HEK293 (cell line): Measurements from ENCODE around the gene NUDT8.

ENCODE experiments used
- EGR2 ChIP-seq: fragments of 450-650 bp; formaldehyde crosslinking; IDR thresholded peaks from 2 replicates; pipeline ENCODE4 v1.5.1; 2016; ENCODE audit warnings: low read depth, missing biosample characterization, missing genetic modification characterization
- ELK4 ChIP-seq: IDR thresholded peaks from 2 replicates; pipeline ENCODE4 v1.6.1; 2011; ENCODE audit warnings: mild to moderate bottlenecking, low read depth, low read length, borderline replicate concordance
- GLI2 ChIP-seq: fragments of 450-650 bp; formaldehyde crosslinking; IDR thresholded peaks from 2 replicates; pipeline ENCODE4; 2017; ENCODE audit warnings: missing biosample characterization, missing genetic modification characterization, low read depth, borderline replicate concordance
- GLIS2 ChIP-seq: fragments of 450-650 bp; formaldehyde crosslinking; IDR thresholded peaks from 2 replicates; pipeline ENCODE4 v1.5.1; 2016; ENCODE audit warnings: missing biosample characterization, missing genetic modification characterization
- HOXA7 ChIP-seq: sonication (generic); formaldehyde crosslinking; IDR thresholded peaks from 2 replicates; pipeline ENCODE4 v1.8.1; 2022; ENCODE audit warnings: missing genetic modification reagents, borderline replicate concordance
- HOXD13 ChIP-seq: sonication (generic); formaldehyde crosslinking; IDR thresholded peaks from 2 replicates; pipeline ENCODE4 v1.8.0; 2022; ENCODE audit warnings: missing genetic modification reagents, borderline replicate concordance
- MEIS1 ChIP-seq: sonication (generic); formaldehyde crosslinking; IDR thresholded peaks from 2 replicates; pipeline ENCODE4 v1.8.1; 2022; ENCODE audit warnings: missing genetic modification reagents, mild to moderate bottlenecking, borderline replicate concordance
- MYNN ChIP-seq: fragments of 450-650 bp; formaldehyde crosslinking; IDR thresholded peaks from 2 replicates; pipeline ENCODE4 v1.5.1; 2016; ENCODE audit warnings: missing biosample characterization, missing genetic modification characterization, borderline replicate concordance
- OSR2 ChIP-seq: fragments of 450-650 bp; formaldehyde crosslinking; IDR thresholded peaks from 2 replicates; pipeline ENCODE4 v1.5.1; 2016; ENCODE audit warnings: missing biosample characterization, missing genetic modification characterization
- SCRT1 ChIP-seq: fragments of 450-650 bp; formaldehyde crosslinking; IDR thresholded peaks from 2 replicates; pipeline ENCODE4 v1.5.1; 2016; ENCODE audit warnings: missing biosample characterization, missing genetic modification characterization, borderline replicate concordance
- TSHZ1 ChIP-seq: fragments of 450-650 bp; formaldehyde crosslinking; IDR thresholded peaks from 2 replicates; pipeline ENCODE4 v1.5.1; 2016; ENCODE audit warnings: missing biosample characterization, missing genetic modification characterization, borderline replicate concordance
- YY2 ChIP-seq: fragments of 450-650 bp; formaldehyde crosslinking; IDR thresholded peaks from 2 replicates; pipeline ENCODE4 v1.5.1; 2016; ENCODE audit warnings: missing biosample characterization, missing genetic modification characterization
- ZNF138 ChIP-seq: fragments of 450-650 bp; formaldehyde crosslinking; IDR thresholded peaks from 2 replicates; pipeline ENCODE4 v1.5.1; 2016; ENCODE audit warnings: missing biosample characterization, missing genetic modification characterization, borderline replicate concordance
- ZNF184 ChIP-seq: fragments of 450-650 bp; IDR thresholded peaks from 2 replicates; pipeline ENCODE4 v1.5.1; 2018; ENCODE audit warnings: missing biosample characterization, mild to moderate bottlenecking, missing genetic modification characterization
- ZNF202 ChIP-seq: fragments of 450-650 bp; formaldehyde crosslinking; IDR thresholded peaks from 2 replicates; pipeline ENCODE4 v1.5.1; 2016; ENCODE audit warnings: missing biosample characterization, missing genetic modification characterization, borderline replicate concordance
- ZNF23 ChIP-seq: fragments of 450-650 bp; formaldehyde crosslinking; IDR thresholded peaks from 2 replicates; pipeline ENCODE4 v1.5.1; 2016; ENCODE audit warnings: missing biosample characterization, missing genetic modification characterization, borderline replicate concordance
- ZNF239 ChIP-seq: fragments of 450-650 bp; formaldehyde crosslinking; IDR thresholded peaks from 2 replicates; pipeline ENCODE4 v1.5.1; 2016; ENCODE audit warnings: missing biosample characterization, missing genetic modification characterization
- ZNF302 ChIP-seq: fragments of 450-650 bp; formaldehyde crosslinking; IDR thresholded peaks from 2 replicates; pipeline ENCODE4 v1.5.1; 2016; ENCODE audit warnings: missing biosample characterization, missing genetic modification characterization, low read depth
- ZNF354C ChIP-seq: fragments of 450-650 bp; formaldehyde crosslinking; IDR thresholded peaks from 2 replicates; pipeline ENCODE4 v1.5.1; 2016; ENCODE audit warnings: missing biosample characterization, missing genetic modification characterization, low read depth, borderline replicate concordance
- ZNF362 ChIP-seq: fragments of 450-650 bp; formaldehyde crosslinking; IDR thresholded peaks from 2 replicates; pipeline ENCODE4 v1.5.1; 2016; ENCODE audit warnings: missing biosample characterization, missing genetic modification characterization
- ZNF391 ChIP-seq: fragments of 450-650 bp; formaldehyde crosslinking; IDR thresholded peaks from 2 replicates; pipeline ENCODE4 v1.5.1; 2016; ENCODE audit warnings: low read depth, missing biosample characterization, missing genetic modification characterization, borderline replicate concordance
- ZNF394 ChIP-seq: fragments of 450-650 bp; formaldehyde crosslinking; IDR thresholded peaks from 2 replicates; pipeline ENCODE4 v1.5.1; 2016; ENCODE audit warnings: missing biosample characterization, missing genetic modification characterization, mild to moderate bottlenecking, moderate library complexity, borderline replicate concordance
- ZNF555 ChIP-seq: fragments of 450-650 bp; formaldehyde crosslinking; conservative IDR thresholded peaks from 2 replicates; pipeline ENCODE4 v1.5.1; 2017; ENCODE audit warnings: missing biosample characterization, mild to moderate bottlenecking, missing genetic modification characterization, inconsistent platforms
- ZNF585B ChIP-seq: fragments of 450-650 bp; formaldehyde crosslinking; IDR thresholded peaks from 2 replicates; pipeline ENCODE4 v1.5.1; 2016; ENCODE audit warnings: missing biosample characterization, missing genetic modification characterization
- ZNF660 ChIP-seq: fragments of 450-650 bp; IDR thresholded peaks from 2 replicates; pipeline ENCODE4 v1.5.1; 2018; ENCODE audit warnings: missing biosample characterization, mild to moderate bottlenecking, missing genetic modification characterization
- ZNF707 ChIP-seq: fragments of 450-650 bp; formaldehyde crosslinking; IDR thresholded peaks from 2 replicates; pipeline ENCODE4 v1.5.1; 2016; ENCODE audit warnings: missing biosample characterization, missing genetic modification characterization
- ZNF768 ChIP-seq: fragments of 450-650 bp; formaldehyde crosslinking; IDR thresholded peaks from 2 replicates; pipeline ENCODE4 v1.5.1; 2018; ENCODE audit warnings: missing biosample characterization, mild to moderate bottlenecking, missing genetic modification characterization
- ZNF785 ChIP-seq: fragments of 450-650 bp; formaldehyde crosslinking; IDR thresholded peaks from 2 replicates; pipeline ENCODE4 v1.5.1; 2016; ENCODE audit warnings: missing biosample characterization, missing genetic modification characterization
- ZNF791 ChIP-seq: fragments of 450-650 bp; formaldehyde crosslinking; IDR thresholded peaks from 2 replicates; pipeline ENCODE4 v1.5.1; 2016; ENCODE audit warnings: missing biosample characterization, missing genetic modification characterization
- ZSCAN18 ChIP-seq: fragments of 450-650 bp; formaldehyde crosslinking; IDR thresholded peaks from 2 replicates; pipeline ENCODE4 v1.5.1; 2016; ENCODE audit warnings: missing biosample characterization, missing genetic modification characterization

Gene NUDT8

GRCh38 chr11:67629386-67630227, at the start of gene NUDT8 (continued):
- no peak; the same call in none of the 2 replicates for TF ChIP-seq GLIS2
- TF ChIP-seq ZNF660 (tag by site-specific recombination), result no peak
- no peak for TF ChIP-seq ZNF302 (tag by site-specific recombination)
- TF ChIP-seq ZNF707 (tag by site-specific recombination), result no peak
- TF ChIP-seq ZNF138 (tag by site-specific recombination), result no peak
- TF ChIP-seq ZNF791 (tag by site-specific recombination), result no peak
- no peak for TF ChIP-seq YY2 (tag by site-specific recombination)
- no peak for TF ChIP-seq MYNN (tag by site-specific recombination)
- TF ChIP-seq ZNF184 (tag by site-specific recombination), result no peak
- no peak for TF ChIP-seq ZNF239 (tag by site-specific recombination)
- no peak for TF ChIP-seq ZNF23 (tag by site-specific recombination)
- no peak for TF ChIP-seq SCRT1 (tag by site-specific recombination)
- TF ChIP-seq ZNF785 (tag by site-specific recombination), result no peak
- TF ChIP-seq ZNF362 (tag by site-specific recombination), result no peak
- no peak for TF ChIP-seq ZNF768
- TF ChIP-seq HOXA7 (CRISPR knock-in tag), result no peak
- no peak for TF ChIP-seq ZNF354C
- TF ChIP-seq EGR2, result no peak
- no peak for TF ChIP-seq MEIS1 (CRISPR knock-in tag)
- no peak for TF ChIP-seq OSR2 (tag by site-specific recombination)
- no peak for TF ChIP-seq TSHZ1
- TF ChIP-seq GLI2, result no peak
- TF ChIP-seq HOXD13 (CRISPR knock-in tag), result no peak
- no peak for TF ChIP-seq ZNF202 (tag by site-specific recombination)
- no peak for TF ChIP-seq ZNF585B (tag by site-specific recombination)
- no peak for TF ChIP-seq ZSCAN18 (tag by site-specific recombination)
- TF ChIP-seq ZNF394 (tag by site-specific recombination), result no peak
- TF ChIP-seq ZNF555 (tag by site-specific recombination), result no peak
- TF ChIP-seq ZNF391 (tag by site-specific recombination), result peak; percentile 26; the same call in 1 of the 2 replicates
- TF ChIP-seq ELK4, result no peak
